HEK293T (cell line): Measurements from ENCODE around the gene GPR25.

Experiments used
- CTCF ChIA-PET: fragments of 350-600 bp; formaldehyde crosslinking; extraction: SDS; loops from one replicate; lab custom pipeline; 2021; ENCODE audit warnings: antibody characterized with exemption, inconsistent platforms; lab: Yijun Ruan, JAX
- POLR2A ChIA-PET: fragments of 350-600 bp; formaldehyde crosslinking; extraction: SDS; loops from one replicate; lab custom pipeline; 2020; ENCODE audit warnings: antibody characterized with exemption, inconsistent platforms; lab: Yijun Ruan, JAX
- DNase-seq: peaks from one replicate; pipeline ENCODE4 v3.0.0; 2012; ENCODE audit warnings: mixed read lengths; ENCODE audit errors: extremely low spot score
- ARNT ChIP-seq: fragments of 450-650 bp; IDR thresholded peaks from 2 replicates; pipeline ENCODE4 v1.6.1; 2017; ENCODE audit warnings: mild to moderate bottlenecking
- BHLHE40 ChIP-seq: fragments of 450-650 bp; IDR thresholded peaks from 2 replicates; pipeline ENCODE4 v1.6.1; 2016; ENCODE audit warnings: mild to moderate bottlenecking, moderate library complexity, borderline replicate concordance
- CTBP1 ChIP-seq: fragments of 450-650 bp; IDR thresholded peaks from 2 replicates; pipeline ENCODE4 v1.6.1; 2016; ENCODE audit warnings: borderline replicate concordance
- ELF4 ChIP-seq: fragments of 450-650 bp; IDR thresholded peaks from 2 replicates; pipeline ENCODE4 v1.6.1; 2017; ENCODE audit warnings: antibody characterized with exemption
- FOXA1 ChIP-seq: fragments of 450-650 bp; IDR thresholded peaks from 2 replicates; pipeline ENCODE4 v1.6.1; 2016; ENCODE audit warnings: mild to moderate bottlenecking
- FOXK2 ChIP-seq: fragments of 450-650 bp; IDR thresholded peaks from 2 replicates; pipeline ENCODE4 v1.6.1; 2016; ENCODE audit warnings: mild to moderate bottlenecking
- FOXM1 ChIP-seq: fragments of 450-650 bp; IDR thresholded peaks from 2 replicates; pipeline ENCODE4 v1.6.1; 2017; ENCODE audit warnings: mild to moderate bottlenecking, borderline replicate concordance
- HDGF ChIP-seq: fragments of 450-650 bp; IDR thresholded peaks from 2 replicates; pipeline ENCODE4 v1.6.1; 2017; ENCODE audit warnings: antibody characterized with exemption, borderline replicate concordance
- L3MBTL2 ChIP-seq: fragments of 450-650 bp; conservative IDR thresholded peaks from 2 replicates; pipeline ENCODE4 v1.6.1; 2016; ENCODE audit warnings: mild to moderate bottlenecking
- LEF1 ChIP-seq: fragments of 450-650 bp; IDR thresholded peaks from 2 replicates; pipeline ENCODE4 v1.6.1; 2017; ENCODE audit warnings: mild to moderate bottlenecking, borderline replicate concordance
- NFRKB ChIP-seq: fragments of 450-650 bp; IDR thresholded peaks from 2 replicates; pipeline ENCODE4 v1.6.1; 2016; ENCODE audit warnings: mild to moderate bottlenecking, moderate library complexity
- SP1 ChIP-seq: fragments of 450-650 bp; IDR thresholded peaks from 2 replicates; pipeline ENCODE4 v1.6.1; 2017
- SUZ12 ChIP-seq: fragments of 450-650 bp; IDR thresholded peaks from 2 replicates; pipeline ENCODE4 v1.6.1; 2016; ENCODE audit warnings: mild to moderate bottlenecking
- TARDBP ChIP-seq: fragments of 450-650 bp; IDR thresholded peaks from 2 replicates; pipeline ENCODE4 v1.6.1; 2016
- ZNF384 ChIP-seq: fragments of 450-650 bp; IDR thresholded peaks from 2 replicates; pipeline ENCODE4 v1.6.1; 2016
- TF ChIP-seq, protein P1 (sequence below): fragments of 450-650 bp; IDR thresholded peaks from 2 replicates; pipeline ENCODE4 v1.6.1; 2016

Gene GPR25

DNA sequence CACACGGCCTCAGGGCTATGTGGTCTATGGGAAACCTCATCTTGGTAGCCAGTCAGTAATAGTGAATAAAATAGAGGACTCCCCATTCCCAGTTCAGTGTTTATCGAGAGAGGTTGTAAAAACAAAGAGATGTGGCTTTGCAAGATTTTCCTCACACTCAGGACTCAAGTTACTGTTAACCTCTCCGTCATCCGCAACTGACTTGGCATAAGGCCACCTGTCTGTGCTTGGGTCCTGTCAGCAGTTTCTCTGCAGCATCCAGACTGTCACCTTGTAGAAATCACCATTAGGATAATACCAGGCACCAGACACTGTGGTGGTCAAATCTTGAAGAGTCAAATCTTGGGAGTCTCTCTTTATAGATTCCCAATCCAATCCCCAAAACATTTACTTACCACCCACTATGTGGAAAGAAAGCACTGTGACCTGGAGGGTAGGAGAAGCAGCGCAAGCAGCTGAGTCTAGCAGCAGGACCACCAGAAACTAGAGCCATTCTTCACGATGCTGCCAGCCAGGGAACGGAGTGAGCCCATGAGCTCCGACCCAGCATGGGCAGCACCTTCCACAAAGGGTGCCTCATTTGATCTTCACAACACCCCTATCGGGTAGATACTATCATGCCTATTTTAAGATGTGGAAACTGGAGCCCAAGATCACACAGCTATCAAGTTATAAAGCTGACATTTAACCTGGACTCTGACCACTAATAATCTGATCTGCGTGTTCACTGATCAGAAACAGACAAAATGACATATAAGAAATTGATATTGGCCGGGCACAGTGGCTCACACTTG, 5.6 kb upstream of the GPR25 start:
- DNase-seq, result no peak
- ChIA-PET POLR2A (no interaction called here), CTCF (interaction anchor here (0.6 kb wide), 1 partner anchor 341 kb away, joined by 4 read pairs; no protein-coding TSS in a partner anchor)

DNA sequence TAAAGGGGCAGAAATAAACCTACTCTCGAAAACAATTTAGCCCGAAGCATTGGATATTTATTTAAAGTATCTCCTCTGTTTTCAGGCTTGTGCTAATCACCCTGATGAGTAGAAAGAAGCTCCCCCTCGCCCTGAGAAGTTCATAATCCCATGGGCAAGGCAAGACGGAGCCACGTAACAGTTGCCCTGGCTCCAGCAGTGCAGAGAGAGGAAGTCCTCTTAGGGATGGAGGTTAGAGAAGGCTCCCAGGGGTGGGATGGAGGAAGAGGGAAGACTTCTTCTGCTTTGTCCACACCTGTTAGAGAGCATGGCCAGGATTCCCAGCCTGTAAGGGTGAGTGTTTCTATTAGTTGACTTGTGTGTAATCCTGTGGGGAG, 3.4 kb upstream of the GPR25 start:
- DNase-seq, result no peak
- ChIA-PET POLR2A (no interaction called here), CTCF (no interaction called here)
- TF ChIP-seq, protein P1, sequence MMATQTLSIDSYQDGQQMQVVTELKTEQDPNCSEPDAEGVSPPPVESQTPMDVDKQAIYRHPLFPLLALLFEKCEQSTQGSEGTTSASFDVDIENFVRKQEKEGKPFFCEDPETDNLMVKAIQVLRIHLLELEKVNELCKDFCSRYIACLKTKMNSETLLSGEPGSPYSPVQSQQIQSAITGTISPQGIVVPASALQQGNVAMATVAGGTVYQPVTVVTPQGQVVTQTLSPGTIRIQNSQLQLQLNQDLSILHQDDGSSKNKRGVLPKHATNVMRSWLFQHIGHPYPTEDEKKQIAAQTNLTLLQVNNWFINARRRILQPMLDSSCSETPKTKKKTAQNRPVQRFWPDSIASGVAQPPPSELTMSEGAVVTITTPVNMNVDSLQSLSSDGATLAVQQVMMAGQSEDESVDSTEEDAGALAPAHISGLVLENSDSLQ, result no peak
- TF ChIP-seq HDGF (no peak), L3MBTL2 (no peak), FOXK2 (no peak), TARDBP (no peak), CTBP1 (no peak), SUZ12 (no peak), ELF4 (no peak), LEF1 (no peak), SP1 (no peak), ARNT (no peak), FOXA1 (no peak), FOXM1 (no peak), NFRKB (no peak), ZNF384 (no peak), BHLHE40 (no peak)

More for the DNA sequence above, 5.6 kb upstream of the GPR25 start:
- no peak for TF ChIP-seq HDGF
- TF ChIP-seq FOXK2, result no peak
- TF ChIP-seq SUZ12, result no peak
- no peak for TF ChIP-seq BHLHE40
- TF ChIP-seq FOXA1, result no peak
- no peak for TF ChIP-seq ZNF384
- TF ChIP-seq FOXM1, result no peak
- TF ChIP-seq, protein P1, result no peak
- TF ChIP-seq TARDBP, result no peak
- no peak for TF ChIP-seq NFRKB
- no peak for TF ChIP-seq CTBP1
- no peak for TF ChIP-seq SP1
- no peak for TF ChIP-seq ARNT
- no peak for TF ChIP-seq ELF4
- TF ChIP-seq L3MBTL2, result no peak
- no peak for TF ChIP-seq LEF1

- ChIA-PET POLR2A (no interaction called here), CTCF (no interaction called here)
- no peak for DNase-seq
- TF ChIP-seq ARNT, result no peak
- TF ChIP-seq LEF1, result no peak
- TF ChIP-seq BHLHE40, result no peak
- TF ChIP-seq CTBP1, result no peak
- TF ChIP-seq, protein P1, result no peak
Measured at GRCh38 chr1:200869753-200870391, 2.9 kb upstream of the GPR25 start.

DNA sequence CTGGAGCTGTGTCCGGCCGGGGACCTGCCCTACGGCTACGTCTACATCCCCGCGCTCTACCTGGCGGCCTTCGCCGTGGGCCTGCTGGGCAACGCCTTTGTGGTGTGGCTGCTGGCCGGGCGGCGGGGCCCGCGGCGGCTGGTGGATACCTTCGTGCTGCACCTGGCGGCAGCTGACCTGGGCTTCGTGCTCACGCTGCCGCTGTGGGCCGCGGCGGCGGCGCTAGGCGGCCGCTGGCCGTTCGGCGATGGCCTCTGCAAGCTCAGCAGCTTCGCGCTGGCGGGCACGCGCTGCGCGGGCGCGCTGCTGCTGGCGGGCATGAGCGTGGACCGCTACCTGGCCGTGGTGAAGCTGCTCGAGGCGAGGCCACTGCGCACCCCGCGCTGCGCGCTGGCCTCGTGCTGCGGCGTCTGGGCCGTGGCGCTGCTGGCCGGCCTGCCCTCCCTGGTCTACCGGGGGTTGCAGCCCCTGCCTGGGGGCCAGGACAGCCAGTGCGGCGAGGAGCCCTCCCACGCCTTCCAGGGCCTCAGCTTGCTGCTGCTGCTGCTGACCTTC, 412 bp downstream of the GPR25 start:
- no peak for DNase-seq
- TF ChIP-seq HDGF, result no peak
- TF ChIP-seq NFRKB, result no peak
- no peak for TF ChIP-seq LEF1
- no peak for TF ChIP-seq L3MBTL2
- no peak for TF ChIP-seq FOXA1
- TF ChIP-seq ZNF384, result no peak
- no peak for TF ChIP-seq TARDBP
- TF ChIP-seq ARNT, result no peak
- no peak for TF ChIP-seq FOXK2
- no peak for TF ChIP-seq BHLHE40
- TF ChIP-seq SP1, result no peak
- TF ChIP-seq SUZ12, result no peak
- no peak for TF ChIP-seq FOXM1
- TF ChIP-seq, protein P1, result no peak
- no peak for TF ChIP-seq CTBP1
- TF ChIP-seq ELF4, result no peak
- CTCF ChIA-PET, result no interaction called here
- POLR2A ChIA-PET, result no interaction called here

DNA sequence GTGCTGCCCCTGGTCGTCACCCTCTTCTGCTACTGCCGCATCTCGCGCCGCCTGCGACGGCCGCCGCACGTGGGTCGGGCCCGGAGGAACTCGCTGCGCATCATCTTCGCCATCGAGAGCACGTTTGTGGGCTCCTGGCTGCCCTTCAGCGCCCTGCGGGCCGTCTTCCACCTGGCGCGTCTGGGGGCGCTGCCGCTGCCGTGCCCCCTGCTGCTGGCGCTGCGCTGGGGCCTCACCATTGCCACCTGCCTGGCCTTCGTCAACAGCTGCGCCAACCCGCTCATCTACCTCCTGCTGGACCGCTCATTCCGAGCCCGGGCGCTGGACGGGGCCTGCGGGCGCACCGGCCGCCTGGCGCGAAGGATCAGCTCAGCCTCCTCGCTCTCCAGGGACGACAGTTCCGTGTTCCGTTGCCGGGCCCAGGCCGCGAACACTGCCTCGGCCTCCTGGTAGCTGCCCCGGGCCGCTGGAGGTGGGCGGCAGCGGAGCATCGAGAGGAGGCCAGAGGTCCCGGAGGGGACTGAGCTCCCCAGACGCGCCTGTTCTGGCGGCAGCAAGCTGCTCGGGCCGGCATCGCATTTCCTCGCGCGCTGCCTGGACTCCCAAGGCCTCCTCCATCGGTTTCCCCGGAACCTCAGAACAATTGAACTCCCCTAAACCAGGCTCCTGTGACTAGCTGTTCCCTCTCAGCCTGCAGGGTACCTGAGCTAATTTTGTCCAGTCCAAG, 1.1 kb downstream of the GPR25 start:
- CTCF ChIA-PET, result no interaction called here
- TF ChIP-seq BHLHE40 (no peak), FOXA1 (no peak)
- POLR2A ChIA-PET, result no interaction called here
- no peak for DNase-seq
